GM23248 (cell line): ENCODE measurements around the gene FNTB. TPM values are rescaled to one million over a fixed set of nuclear protein-coding genes. Genes with fewer than 3 reads are reported as not detected.

Experiments used
- DNase-seq: peaks from one replicate; pipeline ENCODE4 v3.0.0-alpha.2; 2015
- H2AFZ ChIP-seq: fragments of 200-600 bp; sonication (generic); 2 replicates; pipeline ENCODE4 v1.6.1; 2016; ENCODE audit warnings: antibody characterized with exemption
- H3F3A ChIP-seq: fragments of 200-600 bp; sonication (generic); 2 replicates; pipeline ENCODE4 v1.6.1; 2016; ENCODE audit warnings: mild to moderate bottlenecking, antibody characterized with exemption, mixed run types; ENCODE audit not compliant: insufficient read depth
- H3K27ac ChIP-seq: fragments of 200-600 bp; sonication (generic); 2 replicates; pipeline ENCODE4 v1.5.1; 2016; ENCODE audit warnings: mild to moderate bottlenecking
- H3K27me3 ChIP-seq: fragments of 200-600 bp; sonication (generic); replicated peaks from 2 replicates; pipeline ENCODE4 v1.6.1; 2016; ENCODE audit warnings: mild to moderate bottlenecking; ENCODE audit not compliant: insufficient read depth
- H3K36me3 ChIP-seq: fragments of 200-600 bp; sonication (generic); 2 replicates; pipeline ENCODE4 v1.6.1; 2016; ENCODE audit warnings: low read depth, mild to moderate bottlenecking
- H3K4me1 ChIP-seq: fragments of 200-600 bp; sonication (generic); 2 replicates; pipeline ENCODE4 v1.6.1; 2016; ENCODE audit warnings: mild to moderate bottlenecking; ENCODE audit not compliant: insufficient read depth
- H3K4me2 ChIP-seq: fragments of 200-600 bp; sonication (generic); one replicate; pipeline ENCODE4 v1.6.1; 2016; ENCODE audit warnings: mild to moderate bottlenecking; ENCODE audit not compliant: unreplicated experiment
- H3K4me3 ChIP-seq: fragments of 200-600 bp; sonication (generic); 2 replicates; pipeline ENCODE4 v1.5.1; 2016; ENCODE audit warnings: mild to moderate bottlenecking
- H3K79me2 ChIP-seq: fragments of 200-600 bp; sonication (generic); 2 replicates; pipeline ENCODE4 v1.6.1; 2016; ENCODE audit warnings: mild to moderate bottlenecking; ENCODE audit not compliant: insufficient read depth
- H3K9ac ChIP-seq: fragments of 200-600 bp; sonication (generic); 2 replicates; pipeline ENCODE4 v1.6.1; 2016; ENCODE audit warnings: mild to moderate bottlenecking
- H3K9me2 ChIP-seq: fragments of 200-600 bp; sonication (generic); 2 replicates; pipeline ENCODE4 v1.6.1; 2016; ENCODE audit warnings: mixed run types, mild to moderate bottlenecking, moderate library complexity; ENCODE audit not compliant: insufficient read depth
- H3K9me3 ChIP-seq: fragments of 200-600 bp; sonication (generic); one replicate; pipeline ENCODE4 v1.6.1; 2017; ENCODE audit warnings: low read depth
- H4K20me1 ChIP-seq: fragments of 200-600 bp; sonication (generic); 2 replicates; pipeline ENCODE4 v1.6.0; 2016; ENCODE audit not compliant: insufficient read depth
- EZH2 ChIP-seq: fragments of 200-600 bp; sonication (generic); IDR thresholded peaks from 2 replicates; pipeline ENCODE4 v1.6.1; 2018; ENCODE audit warnings: antibody characterized with exemption, mild to moderate bottlenecking; ENCODE audit not compliant: insufficient read depth, poor library complexity, severe bottlenecking
- EZH2phosphoT487 ChIP-seq: fragments of 200-600 bp; sonication (generic); IDR thresholded peaks from 2 replicates; pipeline ENCODE4 v1.6.1; 2018; ENCODE audit warnings: antibody characterized with exemption, moderate library complexity, mild to moderate bottlenecking, low read depth; ENCODE audit not compliant: insufficient read depth
- WGBS, 2 experiments: methylation state at CpG; one replicate each; pipeline ENCODE4 v1.1.6; 2015 to 2017; ENCODE audit warnings: low lambda C conversion rate in 2 of 2, low coverage in 1 of 2; ENCODE audit errors: missing lambda C conversion rate in 2 of 2; 5-methylcytosine and 5-hydroxymethylcytosine counted together
- in situ Hi-C: fragments of 300-500 bp; cut with MboI; formaldehyde crosslinking; loops from 2 replicates; pipeline ENCODE4 v1.15.0; 2020
- polyA plus RNA-seq: library from polyadenylated mRNA; unstranded; fragments of >200 nt; fragmentation: Nextera tagmentation; extraction: Ambion mirVana; gene quantifications from 2 replicates; pipeline ENCODE4 v1.2.1, GENCODE V29; 2016
- total RNA-seq: library from RNA; depleted of rRNA; stranded (reverse); fragments of >200 nt; shearing (Covaris generic); gene quantifications from 2 replicates; pipeline ENCODE4 v1.2.3, GENCODE V29; 2014

Gene FNTB
- total and polyA plus RNA-seq, 2 experiments from 2014 or later: 15.5 to 19.5 TPM

DNA sequence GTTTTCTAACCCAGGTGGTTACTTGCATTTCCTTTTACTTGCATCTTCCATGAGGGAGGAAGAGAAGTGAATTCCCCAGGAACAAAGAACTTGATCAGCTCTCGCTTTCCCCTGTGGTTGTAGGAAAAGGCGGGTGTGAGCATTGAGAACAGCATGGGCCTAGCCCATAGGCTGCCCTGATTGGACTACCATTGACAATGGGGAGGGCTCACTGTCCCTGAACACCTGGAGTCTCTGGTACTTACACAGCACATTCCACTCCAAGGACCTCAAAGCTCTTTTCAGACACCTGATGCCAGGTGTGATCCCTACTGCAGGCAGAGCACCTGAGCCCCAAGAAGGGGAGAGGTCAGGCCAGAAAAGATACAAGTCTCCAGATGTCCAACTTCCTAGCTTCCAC lies 90.6 kb downstream of the FNTB start:
- TF ChIP-seq EZH2phosphoT487 (no peak), EZH2 (no peak)
- Histone ChIP-seq H3K4me1 (no peaks in the 10 kb centered on the region), H2AFZ (no peak overlapping the region), H3K9me2 (no peaks in the 10 kb centered on the region), H3F3A (no peaks in the 10 kb centered on the region), H3K9ac (no peak overlapping the region), H3K4me3 (no peak overlapping the region), H4K20me1 (no peaks in the 10 kb centered on the region), H3K4me2 (no peak overlapping the region), H3K27ac (no peak overlapping the region), H3K9me3 (no peaks in the 10 kb centered on the region), H3K79me2 (peaks cover 41% of the 10 kb centered on the region), H3K36me3 (peaks cover 58% of the 10 kb centered on the region), H3K27me3 (no peaks in the 10 kb centered on the region)
- DNase-seq: no peak
- in situ Hi-C loops: no loop called here
- WGBS, 2 experiments: 97 to 100% methylated on average over 2 of the region's 2 CpGs

GRCh38 chr14:65079201-65079600 lies 92.5 kb downstream of the FNTB start:
- Histone ChIP-seq H3K9me2 (no peaks in the 10 kb centered on the region), H3K4me3 (no peak overlapping the region), H3K9me3 (no peaks in the 10 kb centered on the region), H3K79me2 (peaks cover 55% of the 10 kb centered on the region), H4K20me1 (no peaks in the 10 kb centered on the region), H3K36me3 (peaks cover 62% of the 10 kb centered on the region), H3K27ac (no peak overlapping the region), H3K4me2 (no peak overlapping the region), H3K4me1 (no peaks in the 10 kb centered on the region), H2AFZ (no peak overlapping the region), H3K9ac (no peak overlapping the region), H3F3A (no peaks in the 10 kb centered on the region), H3K27me3 (no peaks in the 10 kb centered on the region)
- 88% methylated on average over 6 of the region's 6 CpGs for WGBS, 2 experiments
- TF ChIP-seq EZH2phosphoT487: no peak
- no peak for TF ChIP-seq EZH2
- DNase-seq: no peak
- in situ Hi-C loops: no loop called here

DNA sequence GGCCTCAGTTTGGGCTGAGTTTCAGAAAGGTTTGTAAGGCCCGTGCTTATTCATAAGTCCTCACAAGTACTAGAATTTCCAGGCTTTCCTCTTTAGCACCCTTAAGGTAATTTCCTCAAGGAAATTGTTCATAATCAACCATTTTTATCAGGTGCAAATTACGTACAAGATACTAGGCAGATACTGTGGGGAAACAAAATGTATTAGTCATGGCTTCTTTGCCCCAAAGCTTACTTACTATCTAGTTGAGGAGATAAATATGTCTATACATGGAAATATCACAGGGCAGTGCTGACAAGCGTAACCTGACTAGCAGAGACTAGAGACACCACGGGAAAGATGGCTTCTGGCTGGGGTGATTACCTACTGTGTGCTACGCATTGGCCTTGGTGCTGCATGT lies 93.1 kb downstream of the FNTB start:
- 97 to 98% methylated on average over 5 of the region's 5 CpGs for WGBS, 2 experiments
- H3K9ac ChIP-seq: no peak overlapping the region
- no peak overlapping the region for H3K4me3 ChIP-seq
- H3K36me3 ChIP-seq: peaks cover 61% of the 10 kb centered on the region
- in situ Hi-C loops: no loop called here
- no peaks in the 10 kb centered on the region for H3K9me2 ChIP-seq
- H3K4me1 ChIP-seq: peaks cover 4% of the 10 kb centered on the region; the same call in 1 of the 2 replicates
- H3F3A ChIP-seq: no peaks in the 10 kb centered on the region
- DNase-seq: no peak
- no peaks in the 10 kb centered on the region for H3K27me3 ChIP-seq
- H3K79me2 ChIP-seq: peaks cover 55% of the 10 kb centered on the region
- no peak overlapping the region for H2AFZ ChIP-seq
- no peak overlapping the region for H3K4me2 ChIP-seq
- no peak overlapping the region for H3K27ac ChIP-seq
- TF ChIP-seq EZH2phosphoT487 (no peak), EZH2 (no peak)
- H4K20me1 ChIP-seq: no peaks in the 10 kb centered on the region
- H3K9me3 ChIP-seq: no peaks in the 10 kb centered on the region

- Histone ChIP-seq H4K20me1 (no peaks in the 10 kb centered on the region), H3K27ac (no peak overlapping the region), H3K9me3 (no peaks in the 10 kb centered on the region), H3K79me2 (peaks cover 66% of the 10 kb centered on the region), H3F3A (no peaks in the 10 kb centered on the region), H3K9me2 (no peaks in the 10 kb centered on the region), H2AFZ (no peak overlapping the region), H3K4me1 (peaks cover 8% of the 10 kb centered on the region; the same call in 1 of the 2 replicates), H3K4me3 (no peak overlapping the region), H3K36me3 (peaks cover 50% of the 10 kb centered on the region), H3K27me3 (no peaks in the 10 kb centered on the region), H3K9ac (no peak overlapping the region), H3K4me2 (no peak overlapping the region)
- DNase-seq: no peak
- in situ Hi-C loops: no loop called here
- TF ChIP-seq EZH2: no peak
- no peak for TF ChIP-seq EZH2phosphoT487
- 78 to 79% methylated on average over 2 of the region's 2 CpGs for WGBS, 2 experiments
Observed at GRCh38 chr14:65080960-65081747, 94.5 kb downstream of the FNTB start.
